Endothelial cell of umbilical vein (primary cell): ENCODE measurements around the gene MBOAT1. TPM values are rescaled to one million over a fixed set of nuclear protein-coding genes. Genes with fewer than 3 reads are reported as not detected.

Experiments used
- BruUV-seq: library from RNA; stranded (reverse); fragments of 400-500 nt; replicated peaks from 2 replicates; lab custom pipeline; 2021; lab: Mats Ljungman, UMichigan
- CTCF ChIA-PET: fragments of 300-600, 350-600 bp; sonication (Branson Sonifier 250); formaldehyde crosslinking; loops from one replicate; lab custom pipeline; 2021; ENCODE audit warnings: antibody characterized with exemption, inconsistent platforms; lab: Charles Lee
- POLR2A ChIA-PET: fragments of 300-600, 350-600 bp; sonication (Branson Sonifier 250); formaldehyde crosslinking; loops from one replicate; lab custom pipeline; 2021; ENCODE audit warnings: antibody characterized with exemption, inconsistent platforms; lab: Charles Lee
- DNase-seq: peaks from one replicate; pipeline ENCODE4 v3.0.0-alpha.2; 2011; ENCODE audit warnings: low read depth, low spot score
- FAIRE-seq: peaks from 2 replicates; lab custom pipeline; 2011; peaks lifted over from hg19 to GRCh38; lab: Jason Lieb, UNC
- H2AFZ ChIP-seq: 2 replicates; pipeline ENCODE4 v1.6.0; 2012; ENCODE audit warnings: low read depth, low read length, control low read depth, inconsistent platforms
- H3K27ac ChIP-seq: 2 replicates; pipeline ENCODE4 v1.5.1; 2011; ENCODE audit warnings: low read depth, mild to moderate bottlenecking, control low read depth, low read length, moderate library complexity; ENCODE audit not compliant: insufficient read depth
- H3K27me3 ChIP-seq, 2 experiments: 2 replicates each; pipeline versions ENCODE4 v1.6.0 to v1.6.1; 2011; ENCODE audit warnings: low read length in 2 of 2, mixed read lengths in 1 of 2; ENCODE audit not compliant: control insufficient read depth in 2 of 2, insufficient read depth in 2 of 2
- H3K36me3 ChIP-seq, 2 experiments: 2 replicates in 1 of 2; 3 replicates in 1 of 2; pipeline ENCODE4 v1.5.1; 2011; ENCODE audit warnings: low read length in 2 of 2, mild to moderate bottlenecking in 1 of 2, moderate library complexity in 1 of 2; ENCODE audit not compliant: control insufficient read depth in 2 of 2, insufficient read depth in 2 of 2; ENCODE audit errors: extremely low read depth in 1 of 2
- H3K4me1 ChIP-seq: 3 replicates; pipeline ENCODE4 v1.5.1; 2011; ENCODE audit warnings: mild to moderate bottlenecking, low read length; ENCODE audit not compliant: control insufficient read depth, insufficient read depth; ENCODE audit errors: extremely low read depth
- H3K4me2 ChIP-seq: 2 replicates; pipeline ENCODE4 v1.6.1; 2011; ENCODE audit warnings: low read length, control low read depth, mixed read lengths; ENCODE audit not compliant: insufficient read depth
- H3K4me3 ChIP-seq, 3 experiments: fragments of 200-600 bp in 1 of 3; sonication (generic), shearing (Covaris generic) in 1 of 3; replicated peaks in 1 of 3; 2 replicates each; pipeline ENCODE4 v1.5.1; 2011 to 2016; ENCODE audit warnings: control low read depth in 3 of 3, low read length in 3 of 3, mild to moderate bottlenecking in 2 of 3, inconsistent platforms in 1 of 3, low read depth in 1 of 3, moderate library complexity in 1 of 3; ENCODE audit not compliant: insufficient read depth in 1 of 3
- H3K79me2 ChIP-seq: 2 replicates; pipeline ENCODE4 v1.6.0; 2012; ENCODE audit warnings: low read length, inconsistent platforms; ENCODE audit not compliant: control insufficient read depth, insufficient read depth
- H3K9ac ChIP-seq: replicated peaks from 2 replicates; pipeline ENCODE3; 2011; ENCODE audit warnings: low read length, control low read depth; ENCODE audit not compliant: insufficient read depth; ENCODE audit errors: extremely low read depth
- H3K9me1 ChIP-seq: replicated peaks from 3 replicates; pipeline ENCODE4 v1.6.0; 2011; ENCODE audit warnings: mild to moderate bottlenecking, low read length; ENCODE audit not compliant: control insufficient read depth, insufficient read depth; ENCODE audit errors: extremely low read depth
- H3K9me3 ChIP-seq: replicated peaks from 2 replicates; pipeline ENCODE4 v1.5.1; 2012; ENCODE audit warnings: low read length, inconsistent platforms; ENCODE audit not compliant: control insufficient read depth, insufficient read depth
- H4K20me1 ChIP-seq: replicated peaks from 2 replicates; pipeline ENCODE3; 2011; ENCODE audit warnings: mild to moderate bottlenecking, low read length; ENCODE audit not compliant: control insufficient read depth, insufficient read depth; ENCODE audit errors: extremely low read depth
- CTCF ChIP-seq, 2 donors: IDR thresholded peaks; 1 replicate in 1 of 2; 2 replicates in 1 of 2; pipeline ENCODE4 v1.5.1; 2011; ENCODE audit warnings: low read length in 2 of 2, mild to moderate bottlenecking in 2 of 2, moderate library complexity in 2 of 2, control low read depth in 1 of 2, inconsistent platforms in 1 of 2, low read depth in 1 of 2; ENCODE audit not compliant: insufficient read depth in 1 of 2; ENCODE audit errors: extremely low read depth in 1 of 2
- EZH2 ChIP-seq: IDR thresholded peaks from 2 replicates; pipeline ENCODE4 v1.6.1; 2012; ENCODE audit warnings: borderline replicate concordance, low read depth, mild to moderate bottlenecking, moderate library complexity, low read length, inconsistent platforms; ENCODE audit not compliant: severe bottlenecking
- FOS ChIP-seq: IDR thresholded peaks from 2 replicates; pipeline ENCODE4 v1.6.1; 2011; ENCODE audit warnings: mild to moderate bottlenecking, low read length, moderate library complexity, borderline replicate concordance; ENCODE audit not compliant: insufficient read depth
- GATA2 ChIP-seq: IDR thresholded peaks from 2 replicates; pipeline ENCODE4 v1.7.0; 2011; ENCODE audit warnings: low read depth, mild to moderate bottlenecking, moderate library complexity, mixed read lengths, low read length; ENCODE audit not compliant: insufficient read length, insufficient read depth
- JUN ChIP-seq: IDR thresholded peaks from 2 replicates; pipeline ENCODE4 v1.6.1; 2011; ENCODE audit warnings: borderline replicate concordance, low read depth; ENCODE audit not compliant: insufficient read length, insufficient read depth
- MAX ChIP-seq: IDR thresholded peaks from 2 replicates; pipeline ENCODE4 v1.6.1; 2011; ENCODE audit not compliant: insufficient read depth, insufficient read length
- MYC ChIP-seq: IDR thresholded peaks from one replicate; pipeline ENCODE4 v1.6.1; 2011; ENCODE audit warnings: mild to moderate bottlenecking, low read depth, low read length
- POLR2A ChIP-seq: IDR thresholded peaks from 2 replicates; pipeline ENCODE4 v1.6.1; 2012; ENCODE audit warnings: low read depth, mild to moderate bottlenecking, control low read depth, low read length
- POLR2AphosphoS5 ChIP-seq: IDR thresholded peaks from 2 replicates; pipeline ENCODE4 v1.6.1; 2012; ENCODE audit warnings: low read depth, mild to moderate bottlenecking, control low read depth, low read length, moderate library complexity; ENCODE audit not compliant: insufficient read depth
- dilution Hi-C: fragments of 300-500 bp; cut with MboI; formaldehyde crosslinking; loops from one replicate; pipeline ENCODE4 v1.15.0; 2019; ENCODE audit warnings: low sequenced_read_pairs; ENCODE audit not compliant: extremely low pct_ligation_motif_present
- intact Hi-C: fragments of 100-400 bp; cut with micrococcal nuclease; formaldehyde crosslinking; loops from one replicate; pipeline ENCODE4 v1.10.0; 2022
- polyA plus RNA-seq, 4 experiments: library from polyadenylated mRNA; depleted of rRNA in 3 of 4; stranded (reverse) in 3 of 4; unstranded in 1 of 4; fragments of >200 nt; gene quantifications; 2 replicates each; pipeline versions ENCODE4 v1.2.1 to v1.2.3, GENCODE V29; 2011 to 2012; ENCODE audit warnings: missing spikeins in 1 of 4
- total RNA-seq: library from RNA; stranded (reverse); gene quantifications from 2 replicates; pipeline ENCODE4 v1.2.3, GENCODE V29; 2021

The MBOAT1 gene
- total and polyA plus RNA-seq, 2 donors (not counting 3 experiments of a cell fraction or from before 2014, with no cell fraction given): 2.1 to 5.4 TPM

- FAIRE-seq: no peak
- Histone ChIP-seq H3K4me2 (no peak overlapping the region), H3K4me1 (no peaks in the 10 kb centered on the region), H3K9me3 (no peaks in the 10 kb centered on the region), H3K27me3 (no peaks in the 10 kb centered on the region), H3K27ac (no peak overlapping the region), H3K9me1 (no peaks in the 10 kb centered on the region), H4K20me1 (no peaks in the 10 kb centered on the region), H2AFZ (no peak overlapping the region), H3K4me3 (no peak overlapping the region), H3K36me3 (no peaks in the 10 kb centered on the region), H3K9ac (no peak overlapping the region), H3K79me2 (no peaks in the 10 kb centered on the region)
- dilution Hi-C loops: no loop called here
- no peak for DNase-seq
- BruUV-seq: no TSS peak
- intact Hi-C loops: no loop called here
- ChIA-PET POLR2A (no interaction called here), CTCF (interaction anchor here (1.2 kb wide), 1 partner anchor 10 kb away, joined by 3 read pairs; no protein-coding TSS in a partner anchor)
- TF ChIP-seq JUN (no peak), CTCF (IDR thresholded peaks at IDR 0.05; ENCODE audit: extremely low read depth in 1 of 2, insufficient read depth in 1 of 2, low read depth in 1 of 2, low read length in 2 of 2) (no peak), EZH2 (no peak), GATA2 (no peak), MYC (no peak), FOS (no peak), POLR2AphosphoS5 (no peak), POLR2A (no peak), MAX (no peak)
These were observed 48.1 kb upstream of the MBOAT1 start for GRCh38 chr6:20260360-20260759.
